Measurements from ENCODE around the gene EXTL2.

EXTL2 gene

DNA sequence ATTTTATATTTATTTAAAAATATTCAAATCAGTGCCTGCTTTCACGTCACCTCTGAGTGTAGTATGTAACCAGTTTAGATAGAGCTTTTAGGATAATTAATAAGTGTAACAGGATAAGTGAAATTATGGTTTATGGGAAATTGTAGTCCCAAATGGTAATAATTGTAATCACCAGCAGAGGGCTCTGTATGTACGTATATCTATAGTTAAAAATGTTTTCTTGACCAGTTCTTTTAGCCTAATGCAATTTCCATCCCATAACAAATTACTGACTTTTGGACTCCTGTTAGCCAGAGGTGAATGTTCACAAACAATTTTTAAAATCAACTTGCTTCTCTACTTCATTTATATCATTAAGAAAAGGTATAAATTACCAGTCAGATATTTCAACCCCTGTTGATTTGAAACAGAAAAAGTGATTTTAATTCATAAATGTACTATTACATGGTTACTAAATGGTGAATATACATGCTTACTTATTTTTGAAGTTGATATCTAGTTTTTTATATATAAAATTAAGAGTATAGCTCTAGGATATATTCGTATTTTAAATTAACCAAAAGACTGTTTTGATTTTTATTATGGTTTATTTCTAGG lies 26.6 kb upstream of the EXTL2 start:
- TF ChIP-seq GATA3 (IDR thresholded peaks at IDR 0.05; ENCODE audit: low read depth, low read length) (no peak), GATA2 (IDR thresholded peaks at IDR 0.05; ENCODE audit: low read depth, low read length) (no peak)

DNA sequence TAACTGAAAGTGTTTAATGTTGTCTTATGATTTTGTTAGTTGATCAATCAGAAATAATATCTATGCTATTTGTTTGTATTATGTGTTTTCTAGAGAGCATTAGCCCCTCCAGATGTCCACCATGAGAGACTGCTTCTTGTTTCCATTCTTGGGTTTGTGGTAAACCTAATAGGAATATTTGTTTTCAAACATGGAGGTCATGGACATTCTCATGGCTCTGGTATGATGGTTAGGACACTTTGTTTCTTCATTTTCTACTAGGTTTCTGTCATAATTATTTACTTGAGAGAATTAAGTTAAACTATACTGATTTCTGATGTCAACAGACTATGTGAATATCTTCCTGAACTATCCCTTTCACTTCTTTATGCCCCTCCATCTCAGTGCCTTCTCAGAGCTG lies 17.4 kb upstream of the EXTL2 start:
- no peak for TF ChIP-seq GATA2 (IDR thresholded peaks at IDR 0.05; ENCODE audit: low read depth, low read length)
- TF ChIP-seq GATA3 (IDR thresholded peaks at IDR 0.05; ENCODE audit: low read depth, low read length), result no peak

GRCh38 chr1:100909018-100909417 lies 14.4 kb upstream of the EXTL2 start:
- no peak for TF ChIP-seq GATA3 (IDR thresholded peaks at IDR 0.05; ENCODE audit: low read depth, low read length)
- no peak for TF ChIP-seq GATA2 (IDR thresholded peaks at IDR 0.05; ENCODE audit: low read depth, low read length)

GRCh38 chr1:100907887-100908286 lies 13.2 kb upstream of the EXTL2 start:
- TF ChIP-seq GATA2 (IDR thresholded peaks at IDR 0.05; ENCODE audit: low read depth, low read length) (no peak), GATA3 (IDR thresholded peaks at IDR 0.05; ENCODE audit: low read depth, low read length) (no peak)

DNA sequence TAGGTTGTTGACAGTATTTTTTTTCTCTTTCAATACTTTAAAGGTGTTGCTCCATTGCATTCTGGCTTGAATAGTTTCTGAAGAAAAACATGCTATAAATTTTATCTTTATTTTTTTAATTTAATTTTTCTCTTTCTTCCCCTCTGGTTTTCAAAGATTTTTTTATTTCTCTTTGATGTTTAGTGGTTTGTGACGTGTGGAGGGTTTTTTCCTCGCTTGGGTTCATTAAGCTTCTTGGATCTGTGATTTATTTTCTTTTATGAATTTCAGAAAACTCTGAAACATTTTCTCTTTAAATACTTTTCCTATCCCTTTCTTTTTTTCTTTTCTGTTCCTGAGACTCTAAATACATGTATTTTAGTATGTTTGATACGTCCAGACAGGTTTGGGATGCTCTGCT lies 10.5 kb upstream of the EXTL2 start:
- TF ChIP-seq GATA2 (IDR thresholded peaks at IDR 0.05; ENCODE audit: low read depth, low read length) (no peak), GATA3 (IDR thresholded peaks at IDR 0.05; ENCODE audit: low read depth, low read length) (no peak)

DNA sequence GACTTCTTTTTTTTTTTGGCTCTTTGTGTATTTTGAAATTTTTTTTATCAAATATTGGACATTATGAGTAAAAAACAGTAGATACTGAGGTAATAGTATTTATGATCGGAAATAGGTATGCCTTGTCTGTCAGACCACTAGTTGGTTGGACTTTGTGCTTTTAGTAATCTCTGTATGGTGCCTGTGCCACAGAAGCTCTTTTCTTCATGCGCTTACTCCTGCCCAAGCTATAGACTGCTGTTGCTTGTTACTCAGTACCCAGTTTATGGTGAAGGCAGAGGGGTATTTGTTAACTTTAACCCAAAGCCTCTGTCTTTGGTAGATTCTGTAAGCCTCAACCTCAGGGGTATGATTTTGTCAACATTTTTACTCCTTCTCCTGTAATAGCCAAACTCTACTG lies 9.9 kb upstream of the EXTL2 start:
- TF ChIP-seq GATA3 (IDR thresholded peaks at IDR 0.05; ENCODE audit: low read depth, low read length), result no peak
- no peak for TF ChIP-seq GATA2 (IDR thresholded peaks at IDR 0.05; ENCODE audit: low read depth, low read length)

DNA sequence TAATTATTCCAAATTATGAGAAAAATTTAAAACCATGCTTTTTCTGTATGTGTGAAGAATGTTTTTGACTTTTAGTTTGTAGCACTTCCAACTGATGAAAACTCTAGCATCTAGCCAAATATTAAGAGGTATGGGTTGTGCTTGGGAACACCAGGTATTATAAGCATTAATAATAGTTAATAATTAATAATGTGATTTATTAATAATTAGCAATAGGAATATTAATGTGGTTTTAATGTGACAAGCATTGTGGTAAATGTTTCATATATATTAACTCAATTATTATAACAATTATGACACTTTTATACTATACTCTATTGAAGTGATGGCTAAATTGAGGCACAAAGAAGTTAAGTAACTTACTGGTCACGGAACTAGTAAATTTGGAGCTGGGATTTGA lies 9.1 kb upstream of the EXTL2 start:
- TF ChIP-seq GATA2 (IDR thresholded peaks at IDR 0.05; ENCODE audit: low read depth, low read length) (no peak), GATA3 (IDR thresholded peaks at IDR 0.05; ENCODE audit: low read depth, low read length) (no peak)

GRCh38 chr1:100902365-100902764 lies 7.7 kb upstream of the EXTL2 start:
- TF ChIP-seq GATA2 (IDR thresholded peaks at IDR 0.05; ENCODE audit: low read depth, low read length), result no peak
- no peak for TF ChIP-seq GATA3 (IDR thresholded peaks at IDR 0.05; ENCODE audit: low read depth, low read length)

GRCh38 chr1:100896481-100896982 lies 1.9 kb upstream of the EXTL2 start:
- no peak for TF ChIP-seq GATA2 (IDR thresholded peaks at IDR 0.05; ENCODE audit: low read depth, low read length)
- TF ChIP-seq GATA3 (IDR thresholded peaks at IDR 0.05; ENCODE audit: low read depth, low read length), result no peak

GRCh38 chr1:100895540-100896480 lies 1.2 kb upstream of the EXTL2 start, which contains the start of gene SLC30A7:
Gene SLC30A7 (plus strand): TSS chr1:100896090. CDS start chr1:100896263, 173 bp downstream.
- TF ChIP-seq GATA2 (IDR thresholded peaks at IDR 0.05; ENCODE audit: low read depth, low read length) (peak; percentile 54; the same call in 1 of the 2 replicates), GATA3 (IDR thresholded peaks at IDR 0.05; ENCODE audit: low read depth, low read length) (no peak)

DNA sequence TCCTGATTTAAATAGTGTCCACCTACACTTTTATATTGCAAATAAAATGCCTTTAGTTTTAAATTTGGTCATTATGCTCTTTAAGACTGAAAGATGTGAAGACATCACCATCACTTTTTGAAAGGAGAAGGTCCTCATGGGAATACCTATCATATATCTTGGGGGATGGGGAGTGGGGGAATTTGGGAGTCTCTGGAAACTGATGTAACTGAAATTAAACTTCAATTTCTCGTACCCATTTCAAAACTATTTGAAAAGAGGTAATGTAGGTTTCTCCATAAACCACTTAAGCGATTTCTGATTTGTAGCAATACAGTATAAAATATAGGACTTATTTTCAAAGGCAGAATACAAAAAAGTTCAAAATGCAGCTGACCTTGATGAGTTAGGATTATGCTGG lies 924 bp downstream of the EXTL2 start:
- TF ChIP-seq GATA2 (IDR thresholded peaks at IDR 0.05; ENCODE audit: low read depth, low read length) (no peak), GATA3 (IDR thresholded peaks at IDR 0.05; ENCODE audit: low read depth, low read length) (no peak)

DNA sequence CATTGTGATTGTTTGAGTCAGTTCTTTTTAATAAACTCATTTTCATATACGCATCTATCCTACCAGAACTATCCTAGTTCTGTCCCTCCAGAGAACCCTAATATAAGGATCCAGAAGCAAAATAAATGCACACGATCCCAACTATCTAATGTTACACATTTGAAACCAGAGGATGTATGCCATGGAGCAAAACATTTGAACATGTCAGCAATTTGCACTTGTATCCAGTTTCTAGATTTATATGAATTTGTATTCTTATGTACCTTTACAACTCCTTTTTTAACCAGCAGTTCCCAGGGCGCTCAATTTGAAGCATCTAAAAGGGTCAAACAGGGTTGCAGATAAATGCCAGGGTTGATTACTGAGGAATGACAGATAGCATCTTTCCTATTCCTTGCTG lies 2.1 kb downstream of the EXTL2 start:
- TF ChIP-seq GATA3 (IDR thresholded peaks at IDR 0.05; ENCODE audit: low read depth, low read length), result no peak
- TF ChIP-seq GATA2 (IDR thresholded peaks at IDR 0.05; ENCODE audit: low read depth, low read length), result no peak

DNA sequence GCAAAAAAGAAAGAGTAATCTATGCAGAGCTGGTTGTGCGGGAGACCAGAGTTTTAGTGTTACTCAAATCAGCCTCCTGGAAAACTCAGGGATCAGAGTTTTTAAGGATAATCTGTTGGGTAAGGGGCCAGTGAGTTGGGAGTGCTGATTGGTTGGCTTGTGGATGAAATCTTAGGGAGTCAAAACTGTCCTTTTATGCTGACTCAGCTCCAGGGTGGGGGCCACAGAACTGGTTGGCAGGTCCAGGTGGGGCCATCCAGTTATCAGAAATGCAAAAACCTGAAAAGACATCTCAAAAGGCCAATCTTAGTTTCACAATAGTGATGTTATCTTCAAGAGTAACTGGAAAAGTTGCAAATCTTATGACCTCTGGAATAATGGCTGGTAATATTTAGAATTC lies 3.3 kb downstream of the EXTL2 start:
- no peak for TF ChIP-seq GATA2 (IDR thresholded peaks at IDR 0.05; ENCODE audit: low read depth, low read length)
- no peak for TF ChIP-seq GATA3 (IDR thresholded peaks at IDR 0.05; ENCODE audit: low read depth, low read length)

GRCh38 chr1:100883963-100884362 lies 10.7 kb downstream of the EXTL2 start:
- TF ChIP-seq GATA3 (IDR thresholded peaks at IDR 0.05; ENCODE audit: low read depth, low read length) (no peak), GATA2 (IDR thresholded peaks at IDR 0.05; ENCODE audit: low read depth, low read length) (no peak)

GRCh38 chr1:100882698-100883097 lies 11.9 kb downstream of the EXTL2 start:
- no peak for TF ChIP-seq GATA3 (IDR thresholded peaks at IDR 0.05; ENCODE audit: low read depth, low read length)
- TF ChIP-seq GATA2 (IDR thresholded peaks at IDR 0.05; ENCODE audit: low read depth, low read length), result no peak
